Measurements from ENCODE around the gene RTN4. TPM values are rescaled to one million over a fixed set of nuclear protein-coding genes. Genes with fewer than 3 reads are reported as not detected.

The RTN4 gene
- total RNA-seq, 2 donors from 2014 or later, result 190 to 249 TPM

GRCh38 chr2:54988612-54989011 lies 61.6 kb downstream of the RTN4 start:
- Histone ChIP-seq H3K4me3 (no peak overlapping the region), H3K27ac (no peak overlapping the region), H3K36me3 (no peaks in the 10 kb centered on the region), H3K4me1 (replicated peaks) (peaks cover 8% of the 10 kb centered on the region), H3K9me3 (no peaks in the 10 kb centered on the region), H3K27me3 (replicated peaks; ENCODE audit: insufficient read depth) (no peaks in the 10 kb centered on the region)
- WGBS, result 59% methylated on average over 3 of the region's 3 CpGs
- TF ChIP-seq POLR2AphosphoS5 (IDR thresholded peaks at IDR 0.05) (no peak), POLR2A (IDR thresholded peaks at IDR 0.05) (no peak)
- TF ChIP-seq, protein P1, sequence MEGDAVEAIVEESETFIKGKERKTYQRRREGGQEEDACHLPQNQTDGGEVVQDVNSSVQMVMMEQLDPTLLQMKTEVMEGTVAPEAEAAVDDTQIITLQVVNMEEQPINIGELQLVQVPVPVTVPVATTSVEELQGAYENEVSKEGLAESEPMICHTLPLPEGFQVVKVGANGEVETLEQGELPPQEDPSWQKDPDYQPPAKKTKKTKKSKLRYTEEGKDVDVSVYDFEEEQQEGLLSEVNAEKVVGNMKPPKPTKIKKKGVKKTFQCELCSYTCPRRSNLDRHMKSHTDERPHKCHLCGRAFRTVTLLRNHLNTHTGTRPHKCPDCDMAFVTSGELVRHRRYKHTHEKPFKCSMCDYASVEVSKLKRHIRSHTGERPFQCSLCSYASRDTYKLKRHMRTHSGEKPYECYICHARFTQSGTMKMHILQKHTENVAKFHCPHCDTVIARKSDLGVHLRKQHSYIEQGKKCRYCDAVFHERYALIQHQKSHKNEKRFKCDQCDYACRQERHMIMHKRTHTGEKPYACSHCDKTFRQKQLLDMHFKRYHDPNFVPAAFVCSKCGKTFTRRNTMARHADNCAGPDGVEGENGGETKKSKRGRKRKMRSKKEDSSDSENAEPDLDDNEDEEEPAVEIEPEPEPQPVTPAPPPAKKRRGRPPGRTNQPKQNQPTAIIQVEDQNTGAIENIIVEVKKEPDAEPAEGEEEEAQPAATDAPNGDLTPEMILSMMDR (IDR thresholded peaks at IDR 0.05), result no peak
- intact Hi-C loops (cut with DNase I), result no loop called here
- no peak for DNase-seq (ENCODE audit: low spot score)

- TF ChIP-seq POLR2AphosphoS5 (IDR thresholded peaks at IDR 0.05) (no peak), POLR2A (IDR thresholded peaks at IDR 0.05) (no peak)
- TF ChIP-seq, protein P1 (IDR thresholded peaks at IDR 0.05), result no peak
- Histone ChIP-seq H3K9me3 (no peaks in the 10 kb centered on the region), H3K4me1 (replicated peaks) (peaks cover 4% of the 10 kb centered on the region), H3K27ac (no peak overlapping the region), H3K27me3 (replicated peaks; ENCODE audit: insufficient read depth) (no peaks in the 10 kb centered on the region), H3K4me3 (no peak overlapping the region), H3K36me3 (no peaks in the 10 kb centered on the region)
- WGBS, result 55% methylated on average over 3 of the region's 3 CpGs
- DNase-seq (ENCODE audit: low spot score), result no peak
- intact Hi-C loops (cut with DNase I), result no loop called here
Measured at GRCh38 chr2:54986264-54986663, 64.0 kb downstream of the RTN4 start.

DNA sequence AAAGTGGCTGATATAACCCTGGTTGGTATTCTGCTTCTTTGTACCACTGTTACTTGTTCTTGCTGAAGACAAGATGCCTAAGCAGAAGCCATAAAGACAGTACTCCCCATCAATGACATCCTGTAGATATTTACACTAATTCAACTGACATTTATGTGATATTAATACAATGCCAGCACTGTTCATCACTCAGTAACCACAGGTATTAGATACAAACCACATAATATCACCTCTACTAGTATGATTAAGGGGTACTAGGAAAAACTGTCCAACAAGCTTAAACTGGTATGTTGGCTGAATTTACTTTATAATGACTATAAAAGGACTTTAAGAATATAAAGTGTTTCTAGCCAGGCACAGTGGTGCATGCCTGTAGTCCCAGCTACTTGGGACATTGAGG lies 65.8 kb downstream of the RTN4 start:
- no peaks in the 10 kb centered on the region for H3K27me3 ChIP-seq (replicated peaks; ENCODE audit: insufficient read depth)
- H3K9me3 ChIP-seq, result no peaks in the 10 kb centered on the region
- H3K4me3 ChIP-seq, result no peak overlapping the region
- H3K36me3 ChIP-seq, result no peaks in the 10 kb centered on the region
- H3K4me1 ChIP-seq (replicated peaks), result peaks cover 4% of the 10 kb centered on the region
- intact Hi-C loops (cut with DNase I), result no loop called here
- no peak for DNase-seq (ENCODE audit: low spot score)
- TF ChIP-seq, protein P1 (IDR thresholded peaks at IDR 0.05), result no peak
- TF ChIP-seq POLR2AphosphoS5 (IDR thresholded peaks at IDR 0.05) (no peak), POLR2A (IDR thresholded peaks at IDR 0.05) (no peak)
- no peak overlapping the region for H3K27ac ChIP-seq

- peak overlapping the region in 1 of 2 donors; percentile 3 for H3K27ac ChIP-seq
- H3K4me3 ChIP-seq, result no peak overlapping the region
- H3K9me3 ChIP-seq, result no peaks in the 10 kb centered on the region
- H3K36me3 ChIP-seq, result no peaks in the 10 kb centered on the region
- no peak for DNase-seq (ENCODE audit: low spot score)
- H3K27me3 ChIP-seq (replicated peaks; ENCODE audit: insufficient read depth), result no peaks in the 10 kb centered on the region
- intact Hi-C loops (cut with DNase I), result no loop called here
- TF ChIP-seq POLR2AphosphoS5 (IDR thresholded peaks at IDR 0.05), result no peak
- TF ChIP-seq POLR2A (IDR thresholded peaks at IDR 0.05), result no peak
- TF ChIP-seq, protein P1 (IDR thresholded peaks at IDR 0.05), result no peak
- H3K4me1 ChIP-seq (replicated peaks), result peaks cover 13% of the 10 kb centered on the region
- 28% methylated on average over 3 of the region's 3 CpGs for WGBS
Measured at GRCh38 chr2:54983345-54984220, 66.7 kb downstream of the RTN4 start.

DNA sequence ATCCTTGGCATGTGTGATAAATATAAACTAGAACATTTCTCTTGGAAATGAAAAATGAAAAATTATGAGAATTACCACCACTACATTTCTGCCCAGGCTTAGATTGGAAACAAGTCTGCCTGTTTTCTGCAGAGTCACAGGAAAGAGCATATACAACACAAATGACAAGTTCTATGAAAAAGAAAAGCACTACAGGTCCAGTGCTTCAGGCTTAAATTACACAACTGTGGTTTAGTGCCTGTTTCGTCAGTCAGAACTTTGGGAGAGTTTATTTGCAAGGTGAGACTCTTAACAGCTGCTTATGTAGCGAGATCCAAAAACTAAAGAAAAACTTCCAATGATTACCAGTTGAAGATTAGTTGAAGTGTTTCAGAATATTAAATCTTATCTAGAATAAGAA lies 68.9 kb downstream of the RTN4 start:
- H3K4me3 ChIP-seq, result no peak overlapping the region
- no peaks in the 10 kb centered on the region for H3K9me3 ChIP-seq
- DNase-seq (ENCODE audit: low spot score), result no peak
- no peaks in the 10 kb centered on the region for H3K36me3 ChIP-seq
- intact Hi-C loops (cut with DNase I), result no loop called here
- TF ChIP-seq, protein P1 (IDR thresholded peaks at IDR 0.05), result no peak
- TF ChIP-seq POLR2AphosphoS5 (IDR thresholded peaks at IDR 0.05), result no peak
- no peaks in the 10 kb centered on the region for H3K27me3 ChIP-seq (replicated peaks; ENCODE audit: insufficient read depth)
- H3K27ac ChIP-seq, result peak overlapping the region; percentile 25 to 65
- peaks cover 13% of the 10 kb centered on the region for H3K4me1 ChIP-seq (replicated peaks)
- 56% methylated on average over 2 of the region's 2 CpGs for WGBS

All from prostate gland (tissue), 2 donors.